ENCODE measurements around the gene BAZ2B. TPM values are rescaled to one million over a fixed set of nuclear protein-coding genes. Genes with fewer than 3 reads are reported as not detected.

The BAZ2B gene
- total RNA-seq, 1 donor from 2014 or later, result 37.8 TPM

DNA sequence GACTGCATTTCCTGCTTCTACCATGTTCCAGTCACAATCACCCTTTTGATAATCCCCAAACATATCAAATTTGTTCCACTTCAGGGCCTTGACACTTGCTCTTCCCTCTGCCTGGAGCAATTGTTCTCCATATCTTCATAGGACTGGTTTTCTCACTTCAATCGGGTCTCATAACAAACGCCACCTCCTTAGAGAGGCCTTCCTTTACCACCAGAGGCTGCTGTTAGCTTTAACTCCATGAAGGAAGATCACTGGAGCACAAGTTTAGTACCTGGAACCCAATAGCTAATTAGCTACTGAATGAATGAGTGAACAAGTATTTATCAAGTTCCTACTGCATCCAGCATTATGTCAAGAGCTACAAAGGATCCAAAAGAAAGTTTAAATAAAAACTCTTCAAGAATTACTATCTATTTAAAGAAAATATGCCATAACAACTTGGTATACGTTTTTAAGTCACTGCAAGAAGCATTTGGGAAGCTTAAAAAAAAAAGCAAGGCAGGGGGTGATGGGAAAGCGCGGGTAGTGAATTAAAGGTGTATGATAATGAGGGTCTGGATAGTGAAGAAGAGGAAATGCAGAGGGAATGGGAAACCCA is 58.8 kb downstream of the BAZ2B start:
- Mint-ChIP-seq H3K4me3 (ENCODE audit: unreplicated experiment) (no peak overlapping the region), H3K27ac (ENCODE audit: unreplicated experiment) (no peak overlapping the region), H3K27me3 (ENCODE audit: low read depth) (no peaks in the 10 kb centered on the region), H3K4me1 (ENCODE audit: low read depth) (peaks cover 25% of the 10 kb centered on the region), H3K36me3 (ENCODE audit: low read depth) (peaks cover 3% of the 10 kb centered on the region), H3K9me3 (ENCODE audit: low read depth) (no peaks in the 10 kb centered on the region)
- no peak for DNase-seq (ENCODE audit: low spot score)
- TF ChIP-seq, protein P1, sequence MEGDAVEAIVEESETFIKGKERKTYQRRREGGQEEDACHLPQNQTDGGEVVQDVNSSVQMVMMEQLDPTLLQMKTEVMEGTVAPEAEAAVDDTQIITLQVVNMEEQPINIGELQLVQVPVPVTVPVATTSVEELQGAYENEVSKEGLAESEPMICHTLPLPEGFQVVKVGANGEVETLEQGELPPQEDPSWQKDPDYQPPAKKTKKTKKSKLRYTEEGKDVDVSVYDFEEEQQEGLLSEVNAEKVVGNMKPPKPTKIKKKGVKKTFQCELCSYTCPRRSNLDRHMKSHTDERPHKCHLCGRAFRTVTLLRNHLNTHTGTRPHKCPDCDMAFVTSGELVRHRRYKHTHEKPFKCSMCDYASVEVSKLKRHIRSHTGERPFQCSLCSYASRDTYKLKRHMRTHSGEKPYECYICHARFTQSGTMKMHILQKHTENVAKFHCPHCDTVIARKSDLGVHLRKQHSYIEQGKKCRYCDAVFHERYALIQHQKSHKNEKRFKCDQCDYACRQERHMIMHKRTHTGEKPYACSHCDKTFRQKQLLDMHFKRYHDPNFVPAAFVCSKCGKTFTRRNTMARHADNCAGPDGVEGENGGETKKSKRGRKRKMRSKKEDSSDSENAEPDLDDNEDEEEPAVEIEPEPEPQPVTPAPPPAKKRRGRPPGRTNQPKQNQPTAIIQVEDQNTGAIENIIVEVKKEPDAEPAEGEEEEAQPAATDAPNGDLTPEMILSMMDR (IDR thresholded peaks at IDR 0.05), result peak; percentile 30

DNA sequence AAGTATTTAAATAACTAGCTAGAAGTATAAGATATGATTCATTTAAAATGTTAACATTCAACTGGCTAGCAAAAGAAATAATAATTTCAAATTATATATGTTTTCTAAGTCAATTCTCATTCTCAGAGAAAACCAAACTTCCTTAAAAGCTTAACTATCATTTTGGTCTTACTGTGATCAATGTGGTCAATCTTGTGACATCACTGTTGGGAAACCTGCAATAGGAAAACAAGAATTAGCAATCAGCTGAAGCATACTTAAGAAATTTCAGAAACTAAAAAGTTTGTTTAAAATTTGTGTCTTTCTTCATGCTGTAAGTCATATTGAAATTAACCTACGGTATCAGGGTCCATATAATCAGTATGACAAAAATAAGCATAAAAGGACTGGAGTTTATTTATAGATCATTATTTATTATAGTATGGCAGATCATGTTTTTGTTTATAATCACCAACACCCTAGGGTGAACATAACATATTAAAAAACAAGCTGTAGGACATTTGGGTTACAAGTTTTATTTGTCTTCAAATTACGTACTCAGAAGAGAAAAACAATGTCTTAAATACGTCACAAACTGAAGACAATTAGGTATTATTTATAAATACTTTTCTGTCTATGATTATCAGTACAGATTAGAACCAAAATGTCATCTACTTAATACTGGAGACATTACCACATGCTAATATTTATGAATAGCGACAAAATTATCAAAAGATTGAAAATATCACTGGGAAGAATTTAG is 60.5 kb downstream of the BAZ2B start:
- no peak overlapping the region for H3K27ac Mint-ChIP-seq (ENCODE audit: unreplicated experiment)
- H3K9me3 Mint-ChIP-seq (ENCODE audit: low read depth), result no peaks in the 10 kb centered on the region
- peaks cover 2% of the 10 kb centered on the region for H3K36me3 Mint-ChIP-seq (ENCODE audit: low read depth)
- H3K4me3 Mint-ChIP-seq (ENCODE audit: unreplicated experiment), result no peak overlapping the region
- no peak for DNase-seq (ENCODE audit: low spot score)
- TF ChIP-seq, protein P1 (IDR thresholded peaks at IDR 0.05), result no peak
- H3K27me3 Mint-ChIP-seq (ENCODE audit: low read depth), result no peaks in the 10 kb centered on the region
- peaks cover 33% of the 10 kb centered on the region for H3K4me1 Mint-ChIP-seq (ENCODE audit: low read depth)

DNA sequence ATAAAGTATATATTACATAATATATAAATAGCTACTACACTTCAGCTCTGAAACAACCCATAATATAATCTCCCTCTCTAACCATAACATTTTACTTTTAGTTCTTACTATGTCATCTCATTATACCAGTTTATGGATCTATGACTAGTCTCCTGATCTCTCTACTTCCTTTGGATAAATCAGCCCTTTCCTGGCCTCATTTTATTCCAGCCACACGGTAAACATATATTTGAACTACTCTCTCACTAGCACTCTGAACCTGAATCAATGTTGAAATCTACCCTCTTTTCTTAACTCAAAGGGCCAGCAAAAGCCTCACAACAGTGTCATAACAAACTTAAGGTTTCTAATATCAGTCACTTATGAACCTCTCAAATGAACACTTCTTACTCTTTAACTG is 62.6 kb downstream of the BAZ2B start:
- TF ChIP-seq, protein P1 (IDR thresholded peaks at IDR 0.05), result no peak
- no peak for DNase-seq (ENCODE audit: low spot score)
- Mint-ChIP-seq H3K4me1 (ENCODE audit: low read depth) (peaks cover 25% of the 10 kb centered on the region), H3K4me3 (ENCODE audit: unreplicated experiment) (no peak overlapping the region), H3K27ac (ENCODE audit: unreplicated experiment) (no peak overlapping the region), H3K27me3 (ENCODE audit: low read depth) (no peaks in the 10 kb centered on the region), H3K9me3 (ENCODE audit: low read depth) (no peaks in the 10 kb centered on the region), H3K36me3 (ENCODE audit: low read depth) (peaks cover 2% of the 10 kb centered on the region)

DNA sequence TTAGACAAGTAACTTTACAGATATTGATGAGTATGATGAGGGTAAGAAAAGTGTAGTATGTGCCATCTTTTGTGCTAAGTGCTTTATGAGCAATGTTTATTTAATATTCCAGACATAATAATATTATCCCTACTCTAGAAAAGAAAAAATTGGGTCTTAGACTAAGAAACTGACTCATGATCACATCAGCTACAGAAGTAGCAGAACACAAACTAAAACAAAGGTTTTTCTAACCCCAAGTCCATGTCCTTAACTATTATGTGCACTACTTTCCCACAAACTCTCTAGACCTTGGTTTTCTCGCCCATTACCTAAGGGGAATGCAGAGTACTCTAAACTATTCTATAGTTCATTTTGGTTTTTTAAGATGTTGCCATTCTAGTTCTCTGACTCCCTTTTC is 64.5 kb downstream of the BAZ2B start:
- DNase-seq (ENCODE audit: low spot score), result no peak
- no peak overlapping the region for H3K4me3 Mint-ChIP-seq (ENCODE audit: unreplicated experiment)
- H3K36me3 Mint-ChIP-seq (ENCODE audit: low read depth), result no peaks in the 10 kb centered on the region
- H3K4me1 Mint-ChIP-seq (ENCODE audit: low read depth), result peaks cover 22% of the 10 kb centered on the region
- TF ChIP-seq, protein P1 (IDR thresholded peaks at IDR 0.05), result no peak
- no peaks in the 10 kb centered on the region for H3K27me3 Mint-ChIP-seq (ENCODE audit: low read depth)
- no peaks in the 10 kb centered on the region for H3K9me3 Mint-ChIP-seq (ENCODE audit: low read depth)
- H3K27ac Mint-ChIP-seq (ENCODE audit: unreplicated experiment), result peak overlapping the region; percentile 75

DNA sequence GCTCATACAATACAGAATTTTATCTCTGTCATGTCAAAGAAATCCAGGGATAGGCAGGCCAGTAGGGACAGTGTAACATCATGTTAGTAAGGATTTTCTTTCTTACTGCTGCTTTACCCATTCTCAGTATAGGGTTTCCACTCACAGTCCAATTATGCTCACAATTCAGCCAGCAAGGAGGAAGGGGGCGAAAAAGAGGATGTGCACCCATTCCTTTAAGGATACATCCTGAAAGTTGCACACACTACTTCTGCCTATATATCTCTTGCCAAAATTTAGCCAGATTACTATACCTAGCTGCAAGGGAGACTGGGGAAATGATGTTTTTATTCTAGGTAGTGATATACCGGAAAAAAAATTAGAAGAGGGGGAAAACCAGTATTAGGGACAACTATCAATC is 66.1 kb downstream of the BAZ2B start:
- H3K27ac Mint-ChIP-seq (ENCODE audit: unreplicated experiment), result no peak overlapping the region
- H3K4me3 Mint-ChIP-seq (ENCODE audit: unreplicated experiment), result no peak overlapping the region
- H3K36me3 Mint-ChIP-seq (ENCODE audit: low read depth), result no peaks in the 10 kb centered on the region
- TF ChIP-seq, protein P1 (IDR thresholded peaks at IDR 0.05), result no peak
- H3K9me3 Mint-ChIP-seq (ENCODE audit: low read depth), result no peaks in the 10 kb centered on the region
- peaks cover 25% of the 10 kb centered on the region for H3K4me1 Mint-ChIP-seq (ENCODE audit: low read depth)
- no peak for DNase-seq (ENCODE audit: low spot score)
- H3K27me3 Mint-ChIP-seq (ENCODE audit: low read depth), result no peaks in the 10 kb centered on the region
